CD1c-positive myeloid dendritic cell (primary cell): ENCODE measurements around the gene BMPER.
A peak's percentile ranks its signal among the peaks of the same experiment; 100 is the strongest.

Experiments used
- DNase-seq: peaks from one replicate; pipeline ENCODE4 v3.0.0-alpha.2; 2016; ENCODE audit errors: extremely low spot score

The BMPER gene

GRCh38 chr7:33888166-33888565 is 17.2 kb upstream of the BMPER start:
- DNase-seq = no peak

- DNase-seq = no peak
Observed at GRCh38 chr7:33892945-33893344, 12.4 kb upstream of the BMPER start.

- no peak for DNase-seq
Observed at GRCh38 chr7:33893377-33893776, 12.0 kb upstream of the BMPER start.

GRCh38 chr7:33895025-33895804 is 10.1 kb upstream of the BMPER start:
- peak; percentile 68 for DNase-seq

- no peak for DNase-seq
Observed at GRCh38 chr7:33900501-33900900, 4.8 kb upstream of the BMPER start.

GRCh38 chr7:33901199-33901598 is 4.1 kb upstream of the BMPER start:
- no peak for DNase-seq

- no peak for DNase-seq
Observed at GRCh38 chr7:33901847-33902246, 3.5 kb upstream of the BMPER start.

GRCh38 chr7:33902746-33903145 is 2.6 kb upstream of the BMPER start:
- DNase-seq = no peak

GRCh38 chr7:33903791-33904680 is 1.3 kb upstream of the BMPER start:
- DNase-seq = no peak

GRCh38 chr7:33904681-33905388 is 504 bp upstream of the BMPER start:
- no peak for DNase-seq

GRCh38 chr7:33906697-33907096 is 1.4 kb downstream of the BMPER start:
- DNase-seq = no peak

GRCh38 chr7:33907625-33908024 is 2.3 kb downstream of the BMPER start:
- DNase-seq = no peak

GRCh38 chr7:33909318-33909717 is 4.0 kb downstream of the BMPER start:
- DNase-seq = no peak

GRCh38 chr7:33909755-33910154 is 4.4 kb downstream of the BMPER start:
- no peak for DNase-seq

- DNase-seq = no peak
Observed at GRCh38 chr7:33910756-33911155, 5.4 kb downstream of the BMPER start.

GRCh38 chr7:33916357-33917081 is 11.2 kb downstream of the BMPER start:
- no peak for DNase-seq

GRCh38 chr7:33917661-33918060 is 12.3 kb downstream of the BMPER start:
- no peak for DNase-seq

GRCh38 chr7:33918438-33919143 is 13.3 kb downstream of the BMPER start:
- DNase-seq = no peak

GRCh38 chr7:33919449-33919848 is 14.1 kb downstream of the BMPER start:
- DNase-seq = no peak

GRCh38 chr7:33921216-33921938 is 16.0 kb downstream of the BMPER start:
- no peak for DNase-seq
